HG03442 (cell line): ENCODE data around the gene PPIF.
A peak's percentile ranks its signal among the peaks of the same experiment; 100 is the strongest.
"Not testable (repeated sequence)": the region's sequence is repeated elsewhere in the genome, so short reads cannot be mapped to it uniquely, and the experiment has no call there.

Source experiments
- ATAC-seq: cut with Tn5 transposase; IDR thresholded peaks from one replicate; pipeline ENCODE4 v1.9.1; 2021; ENCODE audit warnings: mild to moderate bottlenecking, moderate library complexity; ENCODE audit not compliant: unreplicated experiment

Gene PPIF

GRCh38 chr10:79329529-79329928 is 17.7 kb upstream of the PPIF start:
- ATAC-seq = no peak

DNA sequence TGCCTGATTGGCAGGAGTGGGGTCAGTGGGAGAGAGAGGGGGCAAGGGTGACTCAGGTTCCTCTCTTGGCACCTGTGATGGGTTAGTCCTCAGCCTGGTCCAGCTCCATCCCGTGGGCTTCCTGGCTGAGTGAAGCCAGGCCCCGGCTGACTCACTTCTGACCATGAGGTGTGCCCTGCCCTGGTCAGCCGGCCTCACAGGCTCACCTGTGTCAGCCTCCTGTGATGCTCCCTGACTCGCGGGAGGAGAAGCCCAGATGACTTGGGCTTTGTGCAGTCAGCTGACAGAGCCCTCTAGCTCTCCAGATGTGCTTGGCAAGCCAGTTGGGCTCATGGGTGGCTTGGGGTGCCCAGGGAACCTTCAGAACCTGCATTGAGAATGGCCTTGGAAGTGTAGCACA is 16.0 kb upstream of the PPIF start:
- peak; percentile 19 for ATAC-seq

- peak; percentile 89 for ATAC-seq
Measured at GRCh38 chr10:79331709-79332108, 15.6 kb upstream of the PPIF start.

- not testable (repeated sequence) for ATAC-seq
Measured at GRCh38 chr10:79332610-79333315, 14.5 kb upstream of the PPIF start.

GRCh38 chr10:79333513-79333912 is 13.8 kb upstream of the PPIF start:
- ATAC-seq = no peak

DNA sequence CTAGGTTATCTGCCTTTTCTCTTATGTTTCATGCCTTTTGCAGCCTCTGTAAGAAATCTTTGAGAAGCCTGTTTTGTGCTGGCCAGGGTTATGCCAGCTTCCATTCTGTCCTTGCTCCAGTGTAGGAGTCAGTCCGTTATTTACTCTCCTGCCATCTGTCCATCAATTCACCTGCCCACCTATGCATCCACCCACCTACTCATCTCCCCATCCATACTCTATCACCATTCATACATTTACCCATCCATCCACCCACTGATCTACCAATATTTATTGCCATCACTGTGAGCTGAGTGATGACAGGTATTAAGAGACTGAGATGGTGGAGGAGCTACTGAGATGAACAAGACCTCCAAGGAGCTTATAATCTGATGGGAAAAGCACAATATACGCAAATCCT is 12.7 kb upstream of the PPIF start:
- ATAC-seq = no peak

DNA sequence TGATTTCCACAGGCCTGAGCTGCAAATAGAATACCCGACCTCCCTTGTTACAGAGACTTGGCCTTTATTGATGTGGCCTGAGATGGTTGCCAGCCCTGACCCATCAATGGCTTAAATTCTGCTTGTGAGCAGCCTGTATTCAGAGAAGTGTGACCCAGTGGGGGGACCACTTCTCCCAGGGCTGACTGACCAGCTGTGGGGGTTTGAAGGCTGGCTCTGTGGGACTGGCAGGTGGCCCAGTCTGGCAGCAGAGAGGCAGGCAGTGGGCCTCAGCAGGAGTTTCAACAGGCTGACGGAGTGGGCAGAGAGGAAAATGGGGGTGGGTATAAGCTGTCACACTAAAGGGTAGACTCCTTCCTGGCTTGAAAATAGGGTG is 12.2 kb upstream of the PPIF start:
- ATAC-seq = no peak

- ATAC-seq = no peak
Measured at GRCh38 chr10:79335470-79336235, 11.6 kb upstream of the PPIF start.

DNA sequence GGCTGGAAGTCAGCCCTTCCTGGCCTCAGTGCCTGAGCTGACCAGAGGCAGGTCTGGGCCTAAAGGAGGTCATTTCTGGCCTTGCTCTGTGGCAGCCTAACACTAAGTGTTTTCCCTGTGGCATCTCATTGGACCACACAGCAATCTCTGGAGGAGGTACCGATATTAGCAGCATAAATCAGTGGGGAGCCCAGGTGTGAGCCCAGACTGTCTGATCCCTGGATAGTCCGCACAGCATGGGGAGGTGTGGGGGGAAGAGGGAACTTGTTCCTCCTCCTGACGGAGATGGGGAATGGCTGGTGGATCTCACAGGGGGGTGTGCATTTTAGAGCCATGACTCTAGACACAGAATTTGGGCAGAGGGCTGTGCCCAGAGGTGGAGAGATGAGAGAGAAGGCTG is 11.0 kb upstream of the PPIF start:
- ATAC-seq = no peak

DNA sequence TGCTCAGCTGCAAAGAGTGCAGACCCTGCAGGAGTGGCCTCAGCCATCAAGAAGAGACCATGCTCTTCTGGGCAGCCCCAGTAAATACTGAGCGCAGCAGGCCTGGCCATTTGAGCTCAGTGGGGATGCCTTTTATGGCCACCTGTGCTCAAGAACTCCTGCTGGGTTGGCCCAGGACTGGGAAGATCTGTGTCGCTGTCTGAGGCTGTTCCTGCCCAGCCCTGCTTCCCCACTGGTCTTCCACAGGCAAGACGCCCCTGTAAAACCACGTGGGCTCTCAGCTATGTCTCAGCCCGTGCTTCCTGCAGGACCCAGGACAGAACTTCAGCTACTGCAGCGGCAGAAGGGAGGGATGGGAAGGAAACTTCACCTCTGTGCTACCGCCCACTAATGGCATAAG is 10.5 kb upstream of the PPIF start:
- ATAC-seq = no peak

DNA sequence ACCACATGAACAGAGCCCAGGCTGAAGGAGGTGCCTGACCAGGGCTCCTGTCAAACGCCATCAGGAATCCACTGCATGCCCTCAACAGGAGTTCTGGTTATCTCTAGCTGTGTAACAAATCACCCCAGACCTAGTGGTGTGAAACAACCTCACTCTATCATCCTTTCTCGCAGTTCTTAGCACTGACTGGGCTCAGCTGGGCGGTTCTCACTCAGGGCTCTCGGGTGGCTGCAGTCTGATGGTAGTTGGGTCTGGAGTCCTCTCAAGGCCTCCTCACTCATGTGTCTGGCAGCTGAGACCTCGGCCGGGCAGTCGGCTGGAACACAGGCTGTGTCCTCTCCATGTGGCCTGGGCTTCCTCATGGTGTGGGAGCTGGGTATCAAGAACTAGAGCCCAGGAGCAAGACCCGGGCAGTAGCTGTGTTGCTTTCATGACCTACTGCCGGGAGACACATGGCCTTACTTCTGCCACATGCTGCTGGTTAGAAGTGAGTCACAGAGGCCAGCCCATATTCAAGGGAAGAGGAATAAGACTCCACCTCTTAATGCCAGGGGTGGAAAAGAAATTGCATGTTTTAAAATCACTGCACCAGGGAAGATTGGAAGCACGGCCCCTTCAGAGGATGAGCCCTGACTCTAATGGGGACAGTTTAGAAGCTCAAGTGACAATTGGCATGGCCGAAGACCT is 9.3 kb upstream of the PPIF start:
- ATAC-seq = not testable (repeated sequence)

- no peak for ATAC-seq
Measured at GRCh38 chr10:79339266-79339665, 8.0 kb upstream of the PPIF start.

GRCh38 chr10:79340646-79341244 is 6.5 kb upstream of the PPIF start:
- ATAC-seq = no peak

GRCh38 chr10:79342295-79342761 is 4.9 kb upstream of the PPIF start:
- ATAC-seq = no peak

- no peak for ATAC-seq
Measured at GRCh38 chr10:79342811-79343561, 4.3 kb upstream of the PPIF start.

DNA sequence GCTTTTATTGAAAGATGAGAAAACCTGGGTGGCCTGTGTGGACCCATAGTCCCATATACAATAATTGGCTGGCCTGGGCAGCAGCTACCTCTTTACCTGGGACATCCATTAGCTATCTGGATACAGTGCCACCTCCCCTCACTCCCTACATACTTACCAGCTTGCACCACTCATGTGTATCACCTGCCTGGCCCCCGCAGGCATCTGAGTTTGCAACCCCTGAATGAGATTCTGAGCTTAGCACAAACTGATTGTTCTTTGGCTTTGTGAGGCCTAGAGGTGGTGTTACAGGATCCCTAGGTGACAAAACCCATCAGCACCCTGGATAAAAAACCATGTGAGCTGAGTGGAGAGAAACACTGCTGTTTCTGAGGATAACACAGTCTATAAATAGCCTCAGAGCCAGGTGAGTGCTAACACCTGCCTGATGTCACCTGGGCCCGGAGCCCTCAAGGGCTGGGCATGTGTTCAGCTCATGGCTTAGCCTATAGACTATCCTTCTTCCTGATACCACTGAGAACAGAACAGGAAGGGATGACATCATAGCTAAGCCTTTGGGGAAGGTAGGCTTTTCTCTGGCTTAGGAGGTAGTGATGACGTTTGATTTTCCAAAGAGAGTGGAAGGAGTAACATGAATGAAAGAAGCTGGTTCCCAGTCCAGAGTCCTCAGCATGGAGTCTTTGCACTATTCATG is 2.6 kb upstream of the PPIF start:
- ATAC-seq = no peak

DNA sequence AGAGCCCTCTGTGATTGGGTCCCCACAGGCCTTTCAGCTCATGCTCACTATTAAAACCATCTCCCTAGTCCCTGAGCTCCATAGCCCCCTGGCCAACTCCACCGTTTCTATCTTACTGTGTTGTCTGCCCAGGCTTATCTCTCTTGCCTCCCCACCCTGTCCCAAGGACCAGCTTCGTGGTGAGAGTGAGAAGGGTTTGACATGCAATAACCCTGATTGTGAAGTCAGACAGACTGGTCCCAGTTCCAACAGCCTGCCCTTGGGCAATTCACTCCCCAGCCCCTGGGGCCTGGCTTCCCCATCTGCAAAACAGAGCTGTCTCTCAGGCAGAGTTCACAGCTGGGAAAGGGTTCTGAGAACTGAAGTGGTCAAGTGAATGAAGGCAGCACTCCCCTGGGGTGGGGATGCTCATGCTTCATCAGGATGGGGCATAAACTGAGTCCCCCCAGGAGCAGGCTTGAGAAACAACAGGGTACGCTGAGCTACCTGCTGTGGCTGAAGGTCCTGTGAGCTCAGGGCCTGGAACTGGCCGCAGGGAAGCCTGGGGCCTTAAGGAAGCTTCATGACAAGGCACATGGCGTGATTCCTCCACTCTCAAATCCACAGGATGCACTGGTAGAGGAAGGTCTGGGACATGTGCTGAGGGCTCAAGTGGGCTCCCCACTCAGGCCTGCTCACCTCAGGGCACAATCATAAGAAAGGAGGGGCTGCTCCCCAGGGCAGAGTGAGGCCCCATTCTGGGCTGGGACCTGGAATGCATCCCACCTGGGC is 1.8 kb upstream of the PPIF start:
- no peak for ATAC-seq

DNA sequence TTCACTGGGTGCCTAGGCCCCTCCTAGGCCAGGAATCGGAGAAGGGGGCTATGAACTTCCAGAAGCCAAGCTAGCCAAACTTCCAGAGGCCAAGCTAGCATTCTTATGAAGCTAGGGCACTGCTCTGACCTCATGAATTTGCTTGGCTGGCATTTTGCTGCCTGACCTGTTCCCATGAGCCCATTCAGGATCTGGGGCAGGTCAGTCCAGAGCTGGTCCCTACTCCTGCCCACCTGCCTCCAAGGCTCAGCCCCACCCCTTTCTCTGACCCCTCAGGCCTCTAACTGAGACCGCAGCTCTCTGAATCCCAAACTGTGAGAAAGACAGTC is 1.3 kb upstream of the PPIF start:
- no peak for ATAC-seq

DNA sequence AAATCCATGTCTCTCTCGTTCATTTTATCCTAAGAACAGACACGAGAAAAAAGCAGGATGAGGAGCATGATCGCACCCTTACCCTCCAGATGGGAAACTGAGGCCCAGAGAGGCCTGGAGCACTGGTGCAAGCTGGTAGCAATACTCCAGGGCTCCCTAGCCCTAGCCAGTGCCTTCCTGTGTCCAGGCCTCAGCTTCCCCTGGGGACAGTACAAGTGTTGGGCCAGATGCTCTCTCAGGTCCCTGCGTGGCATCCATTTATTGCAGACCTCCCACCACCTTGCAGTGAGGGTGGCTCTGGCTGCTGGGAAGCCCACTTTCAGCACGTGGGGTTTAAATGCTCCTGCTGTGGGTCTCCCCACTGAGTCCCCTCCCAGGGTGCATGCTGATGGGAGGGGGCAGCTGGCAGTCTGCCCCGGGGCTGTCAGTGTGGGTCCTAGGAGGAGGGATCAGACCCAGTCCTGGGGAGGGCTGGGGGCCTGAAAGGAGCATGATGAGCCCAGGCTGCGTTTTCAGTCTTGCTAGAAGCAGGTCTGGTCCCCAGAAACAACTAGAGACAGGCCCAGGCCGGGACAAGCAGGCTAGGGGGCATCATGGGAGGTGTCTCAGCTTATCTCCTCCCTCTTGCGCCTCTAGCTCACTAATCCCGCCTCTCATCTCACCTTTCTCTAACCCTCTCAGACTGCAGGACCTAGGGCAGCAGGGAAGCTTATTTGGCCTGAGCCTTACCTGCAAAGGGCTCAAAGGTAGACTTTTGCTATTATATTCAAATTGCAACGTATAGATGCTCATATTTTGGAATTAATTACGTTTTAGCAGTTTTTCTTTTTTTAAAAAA is 662 bp upstream of the PPIF start:
- ATAC-seq = no peak
